ENCODE results near the gene OSGIN1. TPM values are rescaled to one million over a fixed set of nuclear protein-coding genes. Genes with fewer than 3 reads are reported as not detected.

OSGIN1 gene, protein sequence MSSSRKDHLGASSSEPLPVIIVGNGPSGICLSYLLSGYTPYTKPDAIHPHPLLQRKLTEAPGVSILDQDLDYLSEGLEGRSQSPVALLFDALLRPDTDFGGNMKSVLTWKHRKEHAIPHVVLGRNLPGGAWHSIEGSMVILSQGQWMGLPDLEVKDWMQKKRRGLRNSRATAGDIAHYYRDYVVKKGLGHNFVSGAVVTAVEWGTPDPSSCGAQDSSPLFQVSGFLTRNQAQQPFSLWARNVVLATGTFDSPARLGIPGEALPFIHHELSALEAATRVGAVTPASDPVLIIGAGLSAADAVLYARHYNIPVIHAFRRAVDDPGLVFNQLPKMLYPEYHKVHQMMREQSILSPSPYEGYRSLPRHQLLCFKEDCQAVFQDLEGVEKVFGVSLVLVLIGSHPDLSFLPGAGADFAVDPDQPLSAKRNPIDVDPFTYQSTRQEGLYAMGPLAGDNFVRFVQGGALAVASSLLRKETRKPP
- 18.7 to 43.3 TPM (median 26.7 TPM) in 5 replicates for total RNA-seq (2022; extraction: Qiagen RNA extraction; ENCODE audit: low read depth)

DNA sequence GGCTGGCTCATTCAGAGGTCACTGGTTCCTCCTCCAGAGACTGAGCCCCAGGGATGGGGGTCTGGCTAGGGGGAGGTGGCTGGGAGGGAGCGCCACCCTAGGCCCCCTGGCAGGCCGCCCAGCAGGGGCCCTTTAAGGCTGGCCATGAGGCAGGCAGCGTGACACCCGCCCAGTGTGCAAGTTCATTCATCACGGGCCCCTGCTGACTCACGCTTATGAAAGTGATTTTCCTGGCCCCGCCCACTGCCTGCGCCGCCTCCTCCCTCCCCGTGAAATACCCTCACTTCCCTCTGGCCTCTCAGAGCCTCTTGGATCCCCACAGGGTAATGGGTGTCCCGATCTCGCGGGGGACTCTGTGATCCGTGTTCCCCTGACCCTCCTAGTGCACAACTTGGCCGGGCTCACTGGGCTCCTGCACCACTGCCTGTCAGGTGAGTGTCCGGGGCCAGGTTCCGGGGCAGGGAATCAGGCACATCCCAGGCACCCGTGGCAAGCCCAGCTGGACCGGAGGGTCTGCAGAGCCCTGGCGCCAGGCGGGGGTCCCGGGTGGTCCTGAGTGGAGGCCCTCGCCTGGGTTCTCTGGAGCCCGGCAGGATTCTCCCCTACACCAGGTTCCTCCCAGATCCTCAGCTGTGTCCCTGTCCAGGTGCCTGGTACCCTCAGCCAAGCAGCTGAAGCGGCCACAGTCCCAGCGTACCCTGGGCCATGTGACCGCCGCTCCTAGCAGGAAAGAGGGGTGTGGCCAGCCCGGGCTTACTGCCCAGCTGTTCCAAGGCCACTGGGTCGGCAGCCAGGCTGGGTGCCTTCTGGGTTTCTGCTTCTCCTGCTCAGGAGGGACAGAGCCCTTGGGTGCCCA lies at the start of gene OSGIN1:
TSS of gene OSGIN1 (plus strand) at position 301 of the 856 bp plus-strand sequence. CDS start 4,432 bp downstream, outside the sequence.

DNA sequence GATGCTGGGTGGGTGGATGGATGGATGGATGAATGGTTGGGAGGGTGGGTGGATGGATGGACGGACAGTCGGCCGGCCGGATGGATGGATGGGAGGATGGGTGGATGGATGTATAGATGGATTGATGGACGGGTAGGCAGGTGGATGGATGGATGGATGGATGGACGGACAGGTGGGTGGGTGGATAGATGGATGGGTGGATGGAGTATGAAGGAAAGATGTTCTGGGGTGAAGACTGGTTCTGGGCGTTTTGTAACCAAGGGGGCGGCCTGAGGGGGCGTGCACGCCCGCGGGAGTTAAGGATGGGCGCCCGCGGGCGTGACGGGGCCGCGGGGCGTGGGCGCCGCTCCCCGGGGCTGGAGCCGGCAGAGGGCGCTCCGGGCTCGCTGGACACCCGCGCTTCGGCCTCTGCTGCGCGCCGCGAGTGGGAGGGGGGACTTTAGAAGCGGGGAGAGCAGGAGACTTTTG lies 14.8 kb downstream of the OSGIN1 start, which contains the start of gene NECAB2:
TSS of gene NECAB2 (plus strand) at position 407 of the 468 bp plus-strand sequence. CDS start 405 bp downstream, outside the sequence.

Other genes starting within 250 kb of the OSGIN1 start
- 128 to 200 TPM (median 195 TPM) in 5 replicates for gene HSBP1, start 145.3 kb upstream of the OSGIN1 start, total RNA-seq (2022; extraction: Qiagen RNA extraction; ENCODE audit: low read depth)
- 1.1 to 2.6 TPM (median 1.7 TPM) in 5 replicates for gene MLYCD, start 54.1 kb upstream of the OSGIN1 start, total RNA-seq (2022; extraction: Qiagen RNA extraction; ENCODE audit: low read depth)
- 1.9 to 2.9 TPM (median 2.4 TPM) in 5 replicates for gene NECAB2, start 15.0 kb downstream of the OSGIN1 start, total RNA-seq (2022; extraction: Qiagen RNA extraction; ENCODE audit: low read depth)
- gene SLC38A8, start 89.6 kb downstream of the OSGIN1 start, total RNA-seq (2022; extraction: Qiagen RNA extraction; ENCODE audit: low read depth) = not detected in 5 replicates
- 38.7 to 46.5 TPM (median 43.8 TPM) in 5 replicates for gene MBTPS1, start 163.7 kb downstream of the OSGIN1 start, total RNA-seq (2022; extraction: Qiagen RNA extraction; ENCODE audit: low read depth)
- gene HSDL1, start 191.9 kb downstream of the OSGIN1 start, total RNA-seq (2022; extraction: Qiagen RNA extraction; ENCODE audit: low read depth) = 16.9 to 19.1 TPM (median 18.7 TPM) in 5 replicates
- 0.21 to 0.47 TPM (median 0.43 TPM) in 5 replicates for gene DNAAF1, start 192.1 kb downstream of the OSGIN1 start, total RNA-seq (2022; extraction: Qiagen RNA extraction; ENCODE audit: low read depth)
- 22.1 to 32.2 TPM (median 28.7 TPM) in 5 replicates for gene TAF1C, start 233.8 kb downstream of the OSGIN1 start, total RNA-seq (2022; extraction: Qiagen RNA extraction; ENCODE audit: low read depth)
- not detected in 5 replicates for gene ADAD2, start 237.9 kb downstream of the OSGIN1 start, total RNA-seq (2022; extraction: Qiagen RNA extraction; ENCODE audit: low read depth)

Measured in A549 treated with GW870086 at 1 μM for 4 hours (cell line).